K562 (cell line): Measurements from ENCODE around the gene OSBPL7. TPM values are rescaled to one million over a fixed set of nuclear protein-coding genes. Genes with fewer than 3 reads are reported as not detected.
A peak's percentile ranks its signal among the peaks of the same experiment; 100 is the strongest.

Source experiments
- CHD4 ChIP-seq: fragments of 200-600 bp; sonication (generic); IDR thresholded peaks from 3 replicates; pipeline ENCODE4 v1.6.1; 2012; ENCODE audit warnings: low read depth, mild to moderate bottlenecking, mixed read lengths, low read length, inconsistent platforms; ENCODE audit not compliant: insufficient read depth, insufficient replicate concordance, poor library complexity, severe bottlenecking
- EWSR1 ChIP-seq: fragments of 450-650 bp; IDR thresholded peaks from 2 replicates; pipeline ENCODE4 v1.6.1; 2018; ENCODE audit warnings: borderline replicate concordance, mild to moderate bottlenecking, low read depth, moderate library complexity; ENCODE audit not compliant: partially characterized antibody
- FOS ChIP-seq: IDR thresholded peaks from 3 replicates; pipeline ENCODE4 v1.6.1; 2011; ENCODE audit not compliant: insufficient read length; ENCODE audit errors: extremely low read depth
- FOXK1 ChIP-seq: sonication (generic); formaldehyde crosslinking; IDR thresholded peaks from 2 replicates; pipeline ENCODE4 v1.8.0; 2022; ENCODE audit warnings: missing genetic modification reagents, mild to moderate bottlenecking, borderline replicate concordance
- HIVEP1 ChIP-seq: fragments of 250-450 bp; sonication (Bioruptor Pico); IDR thresholded peaks from 2 replicates; pipeline ENCODE4 v1.4.0; 2020; ENCODE audit warnings: mild to moderate bottlenecking
- MYNN ChIP-seq, 2 experiments: sonication (generic); formaldehyde crosslinking in 1 of 2; IDR thresholded peaks; 2 replicates each; pipeline versions ENCODE4 v1.5.0 to v1.6.1; 2016 to 2020; ENCODE audit warnings: antibody characterized with exemption in 1 of 2, missing genetic modification reagents in 1 of 2
- PHB2 ChIP-seq: fragments of 450-650 bp; IDR thresholded peaks from 2 replicates; pipeline ENCODE4 v1.6.1; 2017; ENCODE audit warnings: low read depth
- PHTF2 ChIP-seq: fragments of 250-450 bp; sonication (Bioruptor Pico); IDR thresholded peaks from 2 replicates; pipeline ENCODE4 v1.5.0; 2021; ENCODE audit warnings: mild to moderate bottlenecking
- SRSF3 ChIP-seq: fragments of 200-400 bp; formaldehyde crosslinking; IDR thresholded peaks from 2 replicates; pipeline ENCODE4 v1.6.1; 2016; ENCODE audit warnings: mild to moderate bottlenecking, low read length, moderate library complexity; ENCODE audit not compliant: insufficient read depth
- ZC3H4 ChIP-seq: sonication (generic); formaldehyde crosslinking; IDR thresholded peaks from 2 replicates; pipeline ENCODE4 v1.9.0; 2021; ENCODE audit warnings: missing genetic modification reagents, borderline replicate concordance
- ZFX ChIP-seq: sonication (generic); formaldehyde crosslinking; IDR thresholded peaks from 2 replicates; pipeline ENCODE4 v1.8.0; 2022; ENCODE audit warnings: mild to moderate bottlenecking, missing genetic modification reagents, moderate library complexity
- ZNF165 ChIP-seq: fragments of 250-450 bp; sonication (Bioruptor Pico); IDR thresholded peaks from 2 replicates; pipeline ENCODE4 v1.4.0; 2020; ENCODE audit warnings: borderline replicate concordance
- ZNF239 ChIP-seq: fragments of 250-450 bp; sonication (Bioruptor Pico); IDR thresholded peaks from 2 replicates; pipeline ENCODE4 v1.4.0; 2020; ENCODE audit warnings: mild to moderate bottlenecking
- polyA plus RNA-seq, 8 experiments: library from polyadenylated mRNA; depleted of rRNA in 4 of 8; stranded (reverse) in 5 of 8; unstranded in 3 of 8; fragments of >200 nt; fragmentation: Nextera tagmentation in 2 of 8; fragmentation: Illumina TruSeq in 1 of 8; extraction: Ambion mirVana in 2 of 8; extraction: Trizol in 1 of 8; gene quantifications; 2 replicates each; pipeline versions ENCODE4 v1.2.1 to v1.2.3, GENCODE V29; 2011 to 2014; ENCODE audit warnings: inconsistent platforms in 1 of 8, missing spikeins in 1 of 8
- total RNA-seq, 7 experiments: library from RNA; depleted of rRNA in 6 of 7; stranded (reverse); fragments of >200 nt in 6 of 7; fragmentation: Illumina TruSeq in 2 of 7; extraction: Trizol in 2 of 7; gene quantifications; 2 replicates each; pipeline versions ENCODE4 v1.2.1 to v1.2.3, GENCODE V29; 2011 to 2021; ENCODE audit warnings: low replicate concordance in 1 of 7
- TF ChIP-seq, protein P1 (sequence below): fragments of 250-450 bp; sonication (Bioruptor Pico); IDR thresholded peaks from 2 replicates; pipeline ENCODE4 v1.4.0; 2020; ENCODE audit warnings: borderline replicate concordance
- TF ChIP-seq, protein P2 (sequence below): fragments of 450-650 bp; formaldehyde crosslinking; IDR thresholded peaks from 2 replicates; pipeline ENCODE4 v1.4.0; 2022; ENCODE audit warnings: missing genetic modification characterization
- TF ChIP-seq, protein P3 (sequence below): fragments of 450-650 bp; formaldehyde crosslinking; IDR thresholded peaks from 2 replicates; pipeline ENCODE4 v1.4.0; 2020; ENCODE audit warnings: mild to moderate bottlenecking, moderate library complexity
- TF ChIP-seq, protein P4 (sequence below): fragments of 450-650 bp; IDR thresholded peaks from 2 replicates; pipeline ENCODE4 v1.6.1; 2017; ENCODE audit warnings: mild to moderate bottlenecking, moderate library complexity
- TF ChIP-seq, protein P5 (sequence below): fragments of 250-450 bp; sonication (Bioruptor Pico); IDR thresholded peaks from 2 replicates; pipeline ENCODE4 v1.8.0; 2022; ENCODE audit warnings: inconsistent platforms, mild to moderate bottlenecking, moderate library complexity, borderline replicate concordance

Gene OSBPL7
- total and polyA plus RNA-seq, 9 of the 15 experiments (the other 6 are each of a cell fraction or from before 2014, with no cell fraction given), result 0.32 to 11.9 (median 5.8) TPM

DNA sequence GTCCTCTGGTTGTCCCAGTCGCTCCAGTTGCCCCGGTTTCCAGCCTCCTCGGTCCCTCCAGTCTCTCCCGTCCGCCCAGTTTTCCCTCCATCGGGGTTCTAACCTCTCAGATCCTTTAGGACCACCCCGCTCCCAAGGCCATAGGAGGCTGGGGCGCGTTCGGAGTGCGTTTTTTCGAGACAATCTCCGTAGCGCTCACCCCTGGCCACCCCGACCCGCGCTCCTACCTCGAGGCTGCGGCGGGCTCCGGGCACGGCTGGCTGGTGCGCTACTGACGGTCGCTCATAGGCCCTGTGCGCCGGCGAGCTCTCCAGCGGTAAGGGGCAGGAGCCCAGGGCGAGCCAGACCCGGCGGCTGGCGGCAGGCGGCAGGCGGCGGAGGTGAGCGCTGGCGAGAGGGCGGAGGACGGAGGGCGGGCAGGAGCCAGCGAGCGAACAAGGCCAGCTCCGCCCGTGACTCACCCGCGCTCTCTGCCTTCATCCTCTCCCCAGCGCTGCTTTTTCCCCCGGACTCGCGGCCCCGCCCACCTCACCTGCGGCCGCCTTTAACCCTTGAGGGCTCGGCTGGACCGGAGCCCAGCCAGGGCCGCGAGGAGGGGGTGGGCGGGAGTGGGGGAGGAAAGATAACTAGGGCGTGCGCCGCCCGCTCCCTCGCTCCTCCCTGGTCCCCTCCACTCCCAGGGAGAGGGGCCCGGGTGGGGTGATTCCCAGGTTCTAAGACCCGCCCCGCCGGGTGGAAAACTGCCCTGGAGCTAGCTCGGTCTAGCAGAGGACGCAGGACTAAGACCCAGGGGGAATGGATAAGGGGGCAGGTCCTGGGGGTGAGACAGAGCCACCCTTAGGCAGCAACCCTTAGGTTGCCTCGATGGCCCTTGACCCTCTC is 29.3 kb upstream of the OSBPL7 start, which contains the start of gene SP6 (continued):
- TF ChIP-seq, protein P1, sequence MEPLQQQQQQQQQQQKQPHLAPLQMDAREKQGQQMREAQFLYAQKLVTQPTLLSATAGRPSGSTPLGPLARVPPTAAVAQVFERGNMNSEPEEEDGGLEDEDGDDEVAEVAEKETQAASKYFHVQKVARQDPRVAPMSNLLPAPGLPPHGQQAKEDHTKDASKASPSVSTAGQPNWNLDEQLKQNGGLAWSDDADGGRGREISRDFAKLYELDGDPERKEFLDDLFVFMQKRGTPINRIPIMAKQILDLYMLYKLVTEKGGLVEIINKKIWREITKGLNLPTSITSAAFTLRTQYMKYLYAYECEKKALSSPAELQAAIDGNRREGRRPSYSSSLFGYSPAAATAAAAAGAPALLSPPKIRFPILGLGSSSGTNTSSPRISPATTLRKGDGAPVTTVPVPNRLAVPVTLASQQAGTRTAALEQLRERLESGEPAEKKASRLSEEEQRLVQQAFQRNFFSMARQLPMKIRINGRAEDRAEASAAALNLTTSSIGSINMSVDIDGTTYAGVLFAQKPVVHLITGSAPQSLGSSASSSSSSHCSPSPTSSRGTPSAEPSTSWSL (CRISPR knock-in tag), result no peak
- TF ChIP-seq FOXK1 (CRISPR knock-in tag) (no peak; the same call in 1 of the 2 replicates), PHTF2 (CRISPR knock-in tag) (no peak), ZNF239 (0 out of 2 replicates have a peak, but pooled peaks have one; percentile 22), HIVEP1 (CRISPR knock-in tag) (no peak), EWSR1 (no peak), ZC3H4 (CRISPR knock-in tag) (no peak), ZNF165 (CRISPR knock-in tag) (no peak), MYNN (IDR thresholded peaks at IDR 0.05) (no peak), MYNN (CRISPR knock-in tag; IDR thresholded peaks at IDR 0.05) (no peak), FOS (no peak), ZFX (peak; percentile 86), CHD4 (no peak), PHB2 (no peak), SRSF3 (no peak)
- TF ChIP-seq, protein P2, sequence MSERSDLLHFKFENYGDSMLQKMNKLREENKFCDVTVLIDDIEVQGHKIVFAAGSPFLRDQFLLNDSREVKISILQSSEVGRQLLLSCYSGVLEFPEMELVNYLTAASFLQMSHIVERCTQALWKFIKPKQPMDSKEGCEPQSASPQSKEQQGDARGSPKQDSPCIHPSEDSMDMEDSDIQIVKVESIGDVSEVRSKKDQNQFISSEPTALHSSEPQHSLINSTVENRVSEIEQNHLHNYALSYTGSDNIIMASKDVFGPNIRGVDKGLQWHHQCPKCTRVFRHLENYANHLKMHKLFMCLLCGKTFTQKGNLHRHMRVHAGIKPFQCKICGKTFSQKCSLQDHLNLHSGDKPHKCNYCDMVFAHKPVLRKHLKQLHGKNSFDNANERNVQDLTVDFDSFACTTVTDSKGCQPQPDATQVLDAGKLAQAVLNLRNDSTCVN (CRISPR knock-in tag), result no peak
- TF ChIP-seq, protein P3, sequence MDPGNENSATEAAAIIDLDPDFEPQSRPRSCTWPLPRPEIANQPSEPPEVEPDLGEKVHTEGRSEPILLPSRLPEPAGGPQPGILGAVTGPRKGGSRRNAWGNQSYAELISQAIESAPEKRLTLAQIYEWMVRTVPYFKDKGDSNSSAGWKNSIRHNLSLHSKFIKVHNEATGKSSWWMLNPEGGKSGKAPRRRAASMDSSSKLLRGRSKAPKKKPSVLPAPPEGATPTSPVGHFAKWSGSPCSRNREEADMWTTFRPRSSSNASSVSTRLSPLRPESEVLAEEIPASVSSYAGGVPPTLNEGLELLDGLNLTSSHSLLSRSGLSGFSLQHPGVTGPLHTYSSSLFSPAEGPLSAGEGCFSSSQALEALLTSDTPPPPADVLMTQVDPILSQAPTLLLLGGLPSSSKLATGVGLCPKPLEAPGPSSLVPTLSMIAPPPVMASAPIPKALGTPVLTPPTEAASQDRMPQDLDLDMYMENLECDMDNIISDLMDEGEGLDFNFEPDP (CRISPR knock-in tag), result no peak
- TF ChIP-seq, protein P4, sequence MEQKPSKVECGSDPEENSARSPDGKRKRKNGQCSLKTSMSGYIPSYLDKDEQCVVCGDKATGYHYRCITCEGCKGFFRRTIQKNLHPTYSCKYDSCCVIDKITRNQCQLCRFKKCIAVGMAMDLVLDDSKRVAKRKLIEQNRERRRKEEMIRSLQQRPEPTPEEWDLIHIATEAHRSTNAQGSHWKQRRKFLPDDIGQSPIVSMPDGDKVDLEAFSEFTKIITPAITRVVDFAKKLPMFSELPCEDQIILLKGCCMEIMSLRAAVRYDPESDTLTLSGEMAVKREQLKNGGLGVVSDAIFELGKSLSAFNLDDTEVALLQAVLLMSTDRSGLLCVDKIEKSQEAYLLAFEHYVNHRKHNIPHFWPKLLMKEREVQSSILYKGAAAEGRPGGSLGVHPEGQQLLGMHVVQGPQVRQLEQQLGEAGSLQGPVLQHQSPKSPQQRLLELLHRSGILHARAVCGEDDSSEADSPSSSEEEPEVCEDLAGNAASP, result no peak
- TF ChIP-seq, protein P5, sequence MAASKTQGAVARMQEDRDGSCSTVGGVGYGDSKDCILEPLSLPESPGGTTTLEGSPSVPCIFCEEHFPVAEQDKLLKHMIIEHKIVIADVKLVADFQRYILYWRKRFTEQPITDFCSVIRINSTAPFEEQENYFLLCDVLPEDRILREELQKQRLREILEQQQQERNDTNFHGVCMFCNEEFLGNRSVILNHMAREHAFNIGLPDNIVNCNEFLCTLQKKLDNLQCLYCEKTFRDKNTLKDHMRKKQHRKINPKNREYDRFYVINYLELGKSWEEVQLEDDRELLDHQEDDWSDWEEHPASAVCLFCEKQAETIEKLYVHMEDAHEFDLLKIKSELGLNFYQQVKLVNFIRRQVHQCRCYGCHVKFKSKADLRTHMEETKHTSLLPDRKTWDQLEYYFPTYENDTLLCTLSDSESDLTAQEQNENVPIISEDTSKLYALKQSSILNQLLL (CRISPR knock-in tag), result no peak
